ENCODE results near the gene EXD2.

GRCh38 chr14:69237584-69237983 is 46.3 kb downstream of the EXD2 start:
- TF ChIP-seq CTCF (IDR thresholded peaks at IDR 0.05 in 4 of 5, conservative IDR thresholded peaks at IDR 0.05 in 1 of 5) = no peak
- no peak for TF ChIP-seq POLR2A (IDR thresholded peaks at IDR 0.05)
